GM12872 (cell line): Measurements from ENCODE around the gene LPCAT1.
A peak's percentile ranks its signal among the peaks of the same experiment; 100 is the strongest.

Experiments
- TF ChIP-seq, protein P1 (sequence below): IDR thresholded peaks from 3 replicates; pipeline ENCODE4 v1.5.1; 2011; ENCODE audit warnings: low read depth, mild to moderate bottlenecking, low read length, moderate library complexity; ENCODE audit not compliant: insufficient read depth

Gene LPCAT1

DNA sequence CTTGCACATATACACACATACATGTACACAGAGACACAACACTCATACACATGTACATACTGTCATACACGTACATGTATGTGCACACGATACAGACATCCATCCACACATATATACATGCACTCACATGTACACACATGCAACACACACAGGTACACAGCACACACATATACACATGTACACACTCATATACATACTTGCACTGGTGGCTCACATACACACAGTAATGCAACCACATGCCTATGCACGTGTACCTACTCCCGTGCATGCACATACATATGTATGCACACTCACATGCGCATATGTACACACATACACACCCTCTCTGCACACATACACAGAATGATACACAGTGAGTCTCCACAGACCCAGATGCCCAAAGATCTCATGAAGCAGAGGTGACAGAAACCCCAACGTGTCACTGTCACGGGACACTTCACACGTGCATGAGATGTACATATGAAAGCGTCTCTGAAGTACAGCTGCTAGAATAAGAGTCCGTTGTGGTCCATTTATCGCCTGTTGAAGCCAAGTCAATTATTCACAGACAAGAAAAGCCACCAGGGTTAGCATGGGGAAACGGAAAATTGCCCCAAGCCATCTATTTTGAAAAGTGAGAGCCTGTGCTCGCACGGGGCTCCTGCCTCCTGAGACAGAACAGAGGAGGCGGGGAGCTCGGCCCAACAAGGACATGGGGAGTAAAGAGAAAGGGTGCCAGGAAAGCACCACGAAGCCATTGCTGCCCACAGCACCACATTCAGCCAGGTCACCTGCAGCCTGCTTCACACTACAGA, 24.9 kb downstream of the LPCAT1 start:
- TF ChIP-seq, protein P1, sequence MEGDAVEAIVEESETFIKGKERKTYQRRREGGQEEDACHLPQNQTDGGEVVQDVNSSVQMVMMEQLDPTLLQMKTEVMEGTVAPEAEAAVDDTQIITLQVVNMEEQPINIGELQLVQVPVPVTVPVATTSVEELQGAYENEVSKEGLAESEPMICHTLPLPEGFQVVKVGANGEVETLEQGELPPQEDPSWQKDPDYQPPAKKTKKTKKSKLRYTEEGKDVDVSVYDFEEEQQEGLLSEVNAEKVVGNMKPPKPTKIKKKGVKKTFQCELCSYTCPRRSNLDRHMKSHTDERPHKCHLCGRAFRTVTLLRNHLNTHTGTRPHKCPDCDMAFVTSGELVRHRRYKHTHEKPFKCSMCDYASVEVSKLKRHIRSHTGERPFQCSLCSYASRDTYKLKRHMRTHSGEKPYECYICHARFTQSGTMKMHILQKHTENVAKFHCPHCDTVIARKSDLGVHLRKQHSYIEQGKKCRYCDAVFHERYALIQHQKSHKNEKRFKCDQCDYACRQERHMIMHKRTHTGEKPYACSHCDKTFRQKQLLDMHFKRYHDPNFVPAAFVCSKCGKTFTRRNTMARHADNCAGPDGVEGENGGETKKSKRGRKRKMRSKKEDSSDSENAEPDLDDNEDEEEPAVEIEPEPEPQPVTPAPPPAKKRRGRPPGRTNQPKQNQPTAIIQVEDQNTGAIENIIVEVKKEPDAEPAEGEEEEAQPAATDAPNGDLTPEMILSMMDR, result no peak

DNA sequence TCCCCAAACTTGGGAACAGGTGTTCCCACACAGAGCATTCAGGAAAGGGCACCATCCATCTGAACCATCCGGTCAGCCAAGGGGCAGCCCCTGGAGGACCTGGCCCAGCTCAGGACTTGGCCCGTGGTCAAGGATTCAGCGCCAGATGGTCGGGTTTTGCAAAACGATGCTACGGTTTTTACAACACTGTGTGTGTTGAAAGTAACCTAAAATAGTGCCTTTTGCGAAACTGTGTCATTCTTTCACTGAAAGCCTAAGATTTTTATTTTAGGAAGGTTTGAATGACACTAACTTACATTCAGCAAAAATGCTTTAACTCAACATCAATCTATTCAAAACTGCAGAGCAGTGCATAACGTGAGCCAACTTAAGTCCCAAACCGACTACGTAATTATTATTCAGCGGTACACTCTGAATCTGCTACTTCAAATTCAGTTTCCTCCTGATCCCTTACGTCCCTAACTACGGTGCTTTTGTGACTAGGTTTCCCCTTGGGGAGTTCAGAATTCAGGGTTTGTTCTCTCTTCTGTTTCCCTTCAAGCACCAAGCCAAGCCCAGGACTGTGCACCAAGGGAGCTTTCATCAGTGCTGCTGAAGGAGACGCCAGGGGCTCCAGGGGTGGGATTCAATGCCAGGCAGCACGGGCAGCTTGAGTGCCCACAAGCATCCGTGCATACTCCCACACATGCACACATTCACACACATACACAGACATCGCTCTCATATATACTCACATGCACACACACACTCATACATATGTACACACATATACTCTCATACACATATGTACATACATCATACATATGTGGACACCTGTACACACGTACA, 25.8 kb downstream of the LPCAT1 start:
- TF ChIP-seq, protein P1, result no peak

DNA sequence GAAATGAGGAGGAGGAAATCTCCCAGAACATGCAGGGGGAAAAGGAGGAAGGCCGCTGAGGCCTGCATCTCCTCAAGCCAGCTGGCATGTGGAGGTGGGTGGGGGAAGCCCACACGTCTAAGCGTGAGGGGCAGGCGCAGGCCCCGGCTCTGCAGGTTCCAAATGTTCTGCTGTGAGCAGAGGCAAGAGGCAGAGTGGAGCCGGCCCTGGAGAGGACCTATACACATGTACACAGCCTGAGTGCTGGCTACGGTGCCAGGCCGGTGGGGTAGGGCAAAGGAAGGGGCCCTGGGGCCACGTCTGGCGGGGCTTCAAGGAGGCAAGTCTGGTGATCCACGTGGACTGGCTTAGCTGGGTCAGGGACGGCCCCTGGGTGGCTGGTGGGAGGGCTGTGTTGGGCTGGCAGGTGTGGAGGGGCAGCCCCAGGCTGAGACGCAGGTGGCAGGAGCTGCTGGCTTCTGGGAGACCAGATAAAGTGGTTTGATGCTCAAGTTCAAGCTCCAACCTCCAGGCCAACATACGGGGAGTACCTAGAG, 26.4 kb downstream of the LPCAT1 start:
- TF ChIP-seq, protein P1, result no peak

DNA sequence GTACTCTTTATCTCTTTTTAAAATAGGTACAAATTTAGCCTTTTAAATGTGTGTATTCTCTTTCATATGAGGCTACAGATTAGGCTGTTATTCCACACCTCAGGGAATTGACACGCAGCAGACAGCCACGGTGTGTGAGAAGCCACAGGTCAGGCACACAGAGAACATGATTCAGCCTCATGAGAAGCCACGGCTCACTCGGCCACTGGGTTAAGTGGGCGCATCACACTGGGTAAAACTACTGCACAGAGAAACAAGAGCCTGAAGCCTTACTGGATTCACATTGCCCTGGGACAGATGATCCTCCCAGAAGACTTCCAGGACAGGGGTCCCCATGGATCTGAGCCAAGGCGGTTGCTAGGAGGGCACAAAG, 28.2 kb downstream of the LPCAT1 start:
- TF ChIP-seq, protein P1, result no peak

DNA sequence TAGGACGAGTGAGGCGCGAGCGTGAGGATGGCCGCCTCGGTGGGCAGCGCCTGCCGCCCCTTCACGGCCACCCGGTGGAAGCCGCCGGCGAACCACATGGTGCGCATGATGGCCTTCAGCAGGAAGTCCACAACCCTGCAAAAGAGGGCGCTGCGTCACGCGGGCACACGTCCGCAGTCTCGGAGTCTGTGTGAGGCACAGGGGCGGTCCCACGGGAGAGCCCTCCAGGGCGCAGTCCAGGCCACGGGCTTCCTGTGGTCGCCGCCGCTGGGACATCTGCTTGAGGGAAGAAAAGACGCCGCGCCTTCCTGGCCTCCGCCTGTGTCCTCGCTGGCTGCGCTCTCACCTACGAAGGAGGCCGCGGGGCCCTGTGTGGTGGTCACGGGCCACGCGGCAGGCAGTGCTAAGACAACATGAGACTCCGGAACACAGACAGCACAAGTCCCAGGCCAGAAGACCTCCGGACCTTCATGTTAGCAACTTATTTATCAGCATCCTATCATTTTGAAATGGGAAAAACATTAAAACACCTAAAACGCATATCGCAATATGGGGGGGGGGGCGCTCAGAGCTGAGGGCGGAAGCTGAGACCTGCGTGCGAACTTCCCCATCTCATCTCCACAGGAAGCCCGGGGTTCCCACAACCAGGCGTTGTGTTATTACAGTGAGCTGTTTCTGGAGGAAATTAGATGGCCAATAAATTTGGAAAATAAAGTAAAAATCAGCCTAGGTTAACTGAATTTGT, 28.8 kb downstream of the LPCAT1 start:
- TF ChIP-seq, protein P1, result peak; percentile 40

DNA sequence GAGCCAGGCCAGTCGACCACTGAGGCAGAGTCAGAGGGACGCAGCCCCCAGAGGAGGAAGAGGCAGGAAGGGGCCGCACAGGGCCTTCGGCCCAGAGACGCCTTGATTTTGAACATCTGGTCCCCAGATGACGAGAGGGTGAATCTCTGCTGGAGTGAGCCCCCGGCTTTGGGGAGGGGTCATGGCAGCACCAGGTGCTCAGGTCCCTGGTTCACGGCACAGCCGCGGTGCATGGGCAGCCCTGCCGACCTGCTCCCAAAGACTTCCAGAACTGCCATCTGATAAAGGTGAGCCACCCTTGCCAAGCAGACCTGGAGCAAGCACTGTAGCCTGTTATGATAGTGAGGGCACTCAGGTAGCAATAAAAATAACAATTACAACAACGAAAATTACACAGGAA, 29.8 kb downstream of the LPCAT1 start:
- TF ChIP-seq, protein P1, result no peak

DNA sequence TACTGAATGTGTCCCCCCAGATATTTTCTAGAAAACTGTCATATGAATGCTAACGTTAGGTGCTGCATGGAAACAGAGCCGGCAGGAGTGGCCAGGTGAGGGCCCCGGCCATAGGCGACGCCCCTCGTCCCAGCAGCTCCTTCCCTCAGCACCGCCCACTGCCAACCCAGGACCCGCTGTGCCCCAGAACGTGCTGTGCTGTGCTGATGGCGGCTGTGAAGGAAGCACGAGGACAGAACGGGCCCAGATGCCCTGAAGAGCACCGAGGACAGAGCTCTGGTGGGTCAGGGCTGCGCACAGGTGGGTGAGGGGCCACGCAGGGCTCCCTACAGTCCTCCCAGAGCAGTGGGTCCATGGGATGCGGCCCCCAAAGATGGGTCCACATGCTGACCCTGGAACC, 30.3 kb downstream of the LPCAT1 start:
- TF ChIP-seq, protein P1, result no peak
